HG03066 (cell line): Measurements from ENCODE around the gene WDR72.

Source experiments
- ATAC-seq: cut with Tn5 transposase; IDR thresholded peaks from one replicate; pipeline ENCODE4 v1.9.1; 2021; ENCODE audit warnings: low read depth; ENCODE audit not compliant: unreplicated experiment

Gene WDR72

DNA sequence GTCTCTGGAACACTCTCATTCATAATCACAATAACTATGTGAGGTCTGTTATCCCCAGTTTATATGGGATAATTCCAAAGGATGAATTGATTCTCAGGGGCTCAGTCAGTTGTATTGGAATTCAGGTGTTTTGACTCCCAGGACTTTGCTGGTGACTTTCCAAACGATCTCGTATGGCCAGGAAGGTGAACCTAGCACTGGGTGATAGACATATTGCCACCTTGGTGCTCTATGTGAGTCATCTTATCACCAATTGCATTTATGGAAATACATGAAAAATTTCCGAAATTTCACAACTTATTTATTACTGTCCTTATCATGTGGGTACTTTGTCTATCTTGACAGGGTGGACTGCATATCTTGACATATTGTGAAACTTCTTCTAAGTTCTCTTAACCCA lies 287.3 kb downstream of the WDR72 start:
- no peak for ATAC-seq

DNA sequence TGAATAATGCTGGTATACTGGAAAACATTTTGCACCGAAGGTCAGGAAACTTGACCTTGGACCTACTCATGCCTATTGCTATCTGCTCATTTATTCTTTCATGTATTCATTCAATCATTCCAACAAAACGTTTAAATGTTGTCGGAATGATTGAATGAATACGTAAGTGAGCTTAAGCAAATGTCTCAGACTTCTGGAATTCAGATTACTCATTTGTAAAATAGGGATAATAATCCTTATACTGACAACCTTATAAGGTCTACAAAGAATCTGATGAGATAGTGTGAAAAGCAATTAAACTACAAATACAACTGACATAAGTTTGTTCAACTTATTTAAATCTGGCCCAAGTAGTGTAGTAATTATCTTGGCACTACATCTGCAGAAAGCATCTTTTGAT lies 288.7 kb downstream of the WDR72 start:
- no peak for ATAC-seq

DNA sequence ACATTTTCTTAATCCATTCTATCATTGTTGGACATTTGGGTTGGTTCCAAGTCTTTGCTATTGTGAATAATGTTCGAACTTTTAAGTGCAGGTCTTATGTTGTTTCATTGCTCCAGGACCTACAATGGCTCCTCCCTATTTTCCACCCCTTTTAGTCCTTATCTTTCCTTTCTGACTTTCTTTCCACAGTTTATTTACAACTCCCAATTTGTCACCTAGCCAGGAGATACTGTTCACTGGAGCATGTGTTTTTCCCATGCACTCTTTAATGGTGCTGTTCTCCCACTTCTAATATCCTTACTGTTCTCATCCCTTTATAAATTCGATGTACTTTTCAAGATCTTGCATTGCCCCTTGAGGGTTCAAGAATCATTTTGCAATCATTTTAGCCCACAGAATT lies 290.0 kb downstream of the WDR72 start:
- no peak for ATAC-seq
